HL-60 (cell line): ENCODE measurements around the gene LSAMP.

Experiments used
- DNase-seq, 2 experiments: peaks; one replicate each; pipeline ENCODE4 v3.0.0-alpha.2; 2010 to 2020; ENCODE audit warnings: low read depth in 1 of 2, low spot score in 1 of 2
- H3K27ac ChIP-seq: fragments of 250-450 bp; sonication (Bioruptor Pico); replicated peaks from 2 replicates; pipeline ENCODE4 v1.5.1; 2020; ENCODE audit warnings: mild to moderate bottlenecking, moderate library complexity
- H3K27me3 ChIP-seq: fragments of 250-450 bp; sonication (Bioruptor Pico); 2 replicates; pipeline ENCODE4 v1.5.1; 2021; ENCODE audit warnings: mild to moderate bottlenecking, moderate library complexity; ENCODE audit not compliant: insufficient read depth, poor library complexity, severe bottlenecking
- H3K4me3 ChIP-seq: replicated peaks from 2 replicates; pipeline ENCODE4 v1.5.1; 2011; ENCODE audit warnings: mild to moderate bottlenecking, control low read depth, low read length; ENCODE audit not compliant: insufficient read depth
- CTCF ChIP-seq: IDR thresholded peaks from one replicate; pipeline ENCODE4 v1.5.1; 2011; ENCODE audit warnings: low read length, control low read depth, inconsistent platforms; ENCODE audit not compliant: insufficient read depth
- GABPA ChIP-seq: IDR thresholded peaks from 2 replicates; pipeline ENCODE4 v1.6.1; 2012; ENCODE audit warnings: low read depth
- POLR2AphosphoS5 ChIP-seq: IDR thresholded peaks from 2 replicates; pipeline ENCODE4 v1.6.1; 2012; ENCODE audit warnings: low read depth
- REST ChIP-seq: IDR thresholded peaks from 2 replicates; pipeline ENCODE4 v1.6.1; 2012; ENCODE audit warnings: low read depth; ENCODE audit not compliant: insufficient replicate concordance
- SPI1 ChIP-seq: IDR thresholded peaks from 2 replicates; pipeline ENCODE4 v1.6.1; 2012; ENCODE audit warnings: low read depth, mild to moderate bottlenecking, borderline replicate concordance

The LSAMP gene

GRCh38 chr3:116318370-116318769, 126.9 kb downstream of the LSAMP start:
- H3K27me3 ChIP-seq: no peaks in the 10 kb centered on the region

DNA sequence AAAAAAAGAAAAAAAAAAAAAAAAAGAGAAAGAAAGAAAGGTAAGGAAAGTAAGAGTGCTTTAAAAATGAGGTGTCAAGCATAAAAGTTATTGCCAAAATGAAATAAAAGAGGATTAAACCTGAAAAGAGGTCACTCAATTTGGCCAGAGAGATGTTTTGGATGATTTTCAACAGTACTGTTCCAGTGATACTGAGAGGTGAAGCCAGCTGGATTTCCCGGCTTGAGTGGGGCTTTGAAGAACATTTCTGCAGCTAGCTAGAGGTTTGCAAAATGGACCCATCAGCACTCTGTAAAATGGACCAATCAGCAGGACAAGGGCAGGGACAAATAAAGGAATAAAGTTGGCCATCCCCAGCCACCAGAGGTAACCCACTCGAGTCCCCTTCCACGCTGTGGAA, 128.5 kb downstream of the LSAMP start:
- Histone ChIP-seq H3K27ac (no peak overlapping the region), H3K27me3 (no peaks in the 10 kb centered on the region), H3K4me3 (no peak overlapping the region)
- no peak for DNase-seq
- TF ChIP-seq SPI1: no peak
- no peak for TF ChIP-seq GABPA

More at GRCh38 chr3:116318370-116318769, 126.9 kb downstream of the LSAMP start:
- TF ChIP-seq GABPA: no peak
- TF ChIP-seq SPI1: no peak
- TF ChIP-seq POLR2AphosphoS5: no peak
- H3K4me3 ChIP-seq: no peak overlapping the region
- no peak for DNase-seq
- no peak overlapping the region for H3K27ac ChIP-seq

DNA sequence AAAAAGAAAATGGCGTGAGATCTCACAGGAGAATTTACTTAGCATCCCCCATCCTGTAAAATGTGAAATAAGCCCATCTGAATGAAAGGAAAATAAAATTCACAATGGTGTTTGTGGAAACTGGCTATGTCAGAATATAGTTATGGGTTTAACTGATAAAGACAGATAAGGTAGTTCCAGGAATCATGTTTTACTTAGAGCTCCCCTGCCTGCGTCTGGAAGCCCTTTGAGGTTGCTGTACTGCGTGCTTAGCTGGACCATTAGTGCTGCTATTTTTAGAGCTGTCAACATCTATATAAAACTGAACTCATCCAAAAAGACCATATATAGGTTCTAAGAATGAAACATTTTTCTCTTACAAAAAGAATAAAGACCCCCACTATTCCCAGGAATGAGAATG, 130.8 kb downstream of the LSAMP start:
- Histone ChIP-seq H3K4me3 (no peak overlapping the region), H3K27ac (no peak overlapping the region), H3K27me3 (no peaks in the 10 kb centered on the region)
- no peak for DNase-seq
- TF ChIP-seq SPI1 (no peak), REST (no peak), GABPA (no peak), CTCF (no peak), POLR2AphosphoS5 (no peak)

DNA sequence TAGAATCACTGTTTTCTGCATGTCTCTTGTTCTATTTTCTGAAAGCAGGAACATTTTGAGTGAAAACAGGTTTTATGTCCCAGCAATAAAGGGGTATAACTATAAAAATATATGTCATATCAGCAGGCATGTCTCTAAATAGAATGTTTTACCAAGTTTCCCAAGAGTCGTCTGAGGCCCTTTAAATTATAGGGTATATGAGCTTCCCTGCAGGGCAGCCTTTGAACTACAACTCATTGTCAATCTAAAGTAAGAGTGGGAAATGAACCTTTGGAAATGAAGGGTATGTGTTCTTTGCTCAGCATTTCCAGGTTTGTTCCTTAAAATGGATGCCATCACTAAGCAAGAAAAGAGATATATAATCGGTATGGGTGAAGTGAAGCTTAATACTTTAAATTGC, 138.6 kb downstream of the LSAMP start:
- Histone ChIP-seq H3K4me3 (no peak overlapping the region), H3K27ac (no peak overlapping the region), H3K27me3 (no peaks in the 10 kb centered on the region)
- TF ChIP-seq SPI1: no peak
- no peak for TF ChIP-seq REST
- TF ChIP-seq GABPA: no peak
- no peak for TF ChIP-seq CTCF
- no peak for TF ChIP-seq POLR2AphosphoS5
- DNase-seq: no peak

DNA sequence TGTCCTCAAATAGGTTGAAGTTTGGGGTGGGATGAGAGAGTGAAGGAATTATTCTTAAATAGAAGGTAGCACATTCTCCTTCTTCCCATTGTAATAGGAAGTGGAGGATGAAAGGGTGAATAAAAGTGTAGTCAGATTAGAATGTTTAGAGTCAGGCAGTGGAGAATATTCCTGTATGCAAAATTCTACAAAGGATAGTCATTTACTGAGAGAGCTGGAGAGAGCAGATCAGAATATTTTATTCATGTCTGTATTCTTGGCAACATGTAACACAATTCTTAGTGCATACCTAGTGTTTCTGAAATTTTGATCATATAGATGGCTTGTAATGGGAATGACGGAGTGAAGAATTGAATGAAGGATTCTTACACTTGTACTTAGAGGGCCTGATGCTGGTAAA, 139.1 kb downstream of the LSAMP start:
- no peak overlapping the region for H3K4me3 ChIP-seq
- DNase-seq: no peak
- no peak overlapping the region for H3K27ac ChIP-seq
- TF ChIP-seq CTCF (no peak), REST (no peak), POLR2AphosphoS5 (no peak), GABPA (no peak), SPI1 (no peak)
- no peaks in the 10 kb centered on the region for H3K27me3 ChIP-seq
